CD4-positive, alpha-beta T cell treated with Interleukin-15 for 1 hour (primary cell): Measurements from ENCODE around the gene LILRB3.
"Not testable (repeated sequence)": the region's sequence is repeated elsewhere in the genome, so short reads cannot be mapped to it uniquely, and the experiment has no call there.

Experiments used
- DNase-seq: peaks from one replicate; pipeline ENCODE4 v3.0.0-alpha.2; 2020

The LILRB3 gene

DNA sequence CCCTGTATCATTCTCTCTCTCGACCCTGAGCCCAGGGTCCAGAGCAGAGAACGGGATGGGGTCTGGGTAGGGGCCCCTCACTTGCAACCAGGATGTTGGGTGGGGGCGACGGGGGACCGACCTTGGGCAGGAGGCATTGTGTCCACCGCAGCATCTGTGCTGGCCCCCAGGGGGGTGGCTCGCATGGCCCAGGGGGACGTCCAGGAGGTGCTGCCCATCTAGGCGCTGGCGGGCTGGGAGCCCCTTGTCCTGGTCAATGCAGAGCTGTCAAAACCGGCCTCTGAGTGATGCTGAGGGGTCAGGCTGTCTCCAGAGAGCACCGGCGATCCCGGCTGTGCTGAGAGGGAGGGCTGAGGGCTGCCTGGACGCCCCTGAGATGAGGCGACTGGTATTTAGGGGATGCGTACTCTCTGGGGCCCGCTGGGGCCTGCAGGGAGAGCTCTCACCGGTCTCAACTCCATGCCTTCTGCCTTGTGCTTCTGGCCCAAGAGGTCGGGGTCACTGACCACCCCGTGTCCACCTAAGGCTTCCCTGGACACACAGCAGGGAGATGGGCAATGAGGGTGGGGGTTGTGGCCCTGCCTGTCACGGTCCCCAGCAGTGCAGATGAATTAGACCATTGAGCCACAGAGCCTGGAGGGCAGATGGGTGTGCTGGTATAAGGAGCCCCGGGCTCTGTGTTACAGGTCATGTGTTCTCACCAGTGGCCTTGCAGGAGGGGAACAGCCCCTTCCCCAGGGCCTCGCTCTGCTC, 13.6 kb downstream of the LILRB3 start:
- no peak for DNase-seq

DNA sequence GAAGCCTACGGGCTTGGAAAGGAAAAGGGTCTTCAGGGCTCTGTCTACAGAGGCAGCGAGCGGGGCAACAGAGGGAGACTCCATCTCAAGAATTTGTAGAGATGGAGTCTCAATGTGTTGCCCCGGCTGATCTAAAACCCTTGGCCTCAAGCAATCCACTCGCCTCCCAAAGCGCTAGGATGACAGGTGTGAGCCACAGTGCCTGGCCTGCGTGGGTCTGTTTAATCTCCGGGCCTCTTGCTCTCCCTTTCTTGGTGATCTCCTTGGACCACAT, 14.1 kb downstream of the LILRB3 start:
- no peak for DNase-seq

DNA sequence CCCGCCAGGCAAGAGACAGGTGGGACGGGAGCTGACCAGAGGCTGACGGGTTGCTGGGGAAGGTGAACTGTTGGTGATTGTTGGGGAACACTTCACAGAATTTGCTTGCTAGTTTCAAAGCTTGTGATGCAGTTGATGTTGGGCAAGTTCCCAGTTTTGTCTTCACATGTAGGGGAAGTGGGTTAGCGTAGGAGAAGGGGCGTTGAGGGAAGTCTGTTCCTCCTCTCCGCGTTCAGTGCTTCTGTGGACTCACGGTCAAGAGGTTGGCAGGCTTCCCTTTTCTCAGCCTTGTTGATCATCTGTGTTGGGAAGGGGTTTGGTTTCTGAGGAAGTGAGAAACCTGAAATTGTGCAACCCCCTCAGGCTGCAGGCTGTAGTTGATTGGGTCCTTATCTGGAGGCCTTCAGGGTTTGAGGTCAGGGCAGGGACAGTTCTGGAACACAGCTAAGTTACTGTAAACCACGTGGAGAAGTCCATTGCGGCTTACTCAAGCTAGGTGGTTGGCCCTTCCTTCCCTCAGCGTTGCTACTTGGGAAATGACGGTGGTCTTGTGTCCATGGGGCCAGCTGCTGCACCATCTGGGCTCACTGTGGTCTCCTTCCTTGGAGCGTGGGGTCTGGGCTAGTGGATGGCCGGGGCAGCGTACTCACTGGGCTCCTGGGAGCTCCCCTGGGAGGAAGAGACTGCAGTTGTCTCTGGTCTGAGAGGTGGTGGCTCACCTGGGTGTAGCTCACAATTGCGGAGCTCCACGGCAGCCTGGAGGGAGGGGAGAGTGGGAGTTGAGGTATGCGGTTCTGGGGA, 14.6 kb downstream of the LILRB3 start:
- DNase-seq: peak; percentile 88

GRCh38 chr19:54207676-54207982, 15.2 kb downstream of the LILRB3 start:
- DNase-seq: no peak

- not testable (repeated sequence) for DNase-seq
Observed at GRCh38 chr19:54207193-54207592, 15.6 kb downstream of the LILRB3 start.

- DNase-seq: no peak
Observed at GRCh38 chr19:54206831-54207177, 16.0 kb downstream of the LILRB3 start.

DNA sequence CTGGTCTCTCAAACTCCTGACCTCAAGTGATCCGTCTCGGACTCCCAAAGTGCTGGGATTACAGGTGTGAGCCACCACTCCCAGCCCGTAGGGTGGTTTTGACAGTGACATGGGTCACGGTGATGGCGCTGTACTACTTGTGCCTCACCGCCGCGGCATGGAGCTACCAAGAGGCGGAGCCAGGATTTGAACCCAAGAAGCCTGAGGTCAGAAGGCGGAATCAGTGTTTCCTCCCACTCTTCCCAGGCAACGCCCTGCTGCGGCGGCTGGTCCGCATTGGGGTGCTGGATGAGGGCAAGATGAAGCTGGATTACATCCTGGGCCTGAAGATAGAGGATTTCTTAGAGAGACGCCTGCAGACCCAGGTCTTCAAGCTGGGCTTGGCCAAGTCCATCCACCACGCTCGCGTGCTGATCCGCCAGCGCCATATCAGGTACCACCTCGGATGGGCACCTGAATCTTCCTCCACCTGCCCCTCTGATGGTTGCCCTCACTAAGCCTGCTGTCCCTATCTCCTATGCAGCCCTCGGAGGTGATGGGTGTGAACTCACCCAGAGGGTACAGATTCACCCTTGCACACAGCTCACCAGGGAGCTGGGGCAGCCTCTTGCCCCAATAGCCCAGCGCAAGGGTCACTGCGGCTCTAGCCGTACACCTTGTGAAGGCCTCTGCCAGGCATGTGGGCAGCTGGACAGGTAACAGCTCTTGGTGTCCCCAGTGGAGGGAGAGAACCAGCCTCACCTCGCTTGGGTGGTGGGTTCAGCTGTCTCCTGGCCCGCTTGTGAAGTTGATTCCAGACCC, 16.6 kb downstream of the LILRB3 start:
- no peak for DNase-seq

DNA sequence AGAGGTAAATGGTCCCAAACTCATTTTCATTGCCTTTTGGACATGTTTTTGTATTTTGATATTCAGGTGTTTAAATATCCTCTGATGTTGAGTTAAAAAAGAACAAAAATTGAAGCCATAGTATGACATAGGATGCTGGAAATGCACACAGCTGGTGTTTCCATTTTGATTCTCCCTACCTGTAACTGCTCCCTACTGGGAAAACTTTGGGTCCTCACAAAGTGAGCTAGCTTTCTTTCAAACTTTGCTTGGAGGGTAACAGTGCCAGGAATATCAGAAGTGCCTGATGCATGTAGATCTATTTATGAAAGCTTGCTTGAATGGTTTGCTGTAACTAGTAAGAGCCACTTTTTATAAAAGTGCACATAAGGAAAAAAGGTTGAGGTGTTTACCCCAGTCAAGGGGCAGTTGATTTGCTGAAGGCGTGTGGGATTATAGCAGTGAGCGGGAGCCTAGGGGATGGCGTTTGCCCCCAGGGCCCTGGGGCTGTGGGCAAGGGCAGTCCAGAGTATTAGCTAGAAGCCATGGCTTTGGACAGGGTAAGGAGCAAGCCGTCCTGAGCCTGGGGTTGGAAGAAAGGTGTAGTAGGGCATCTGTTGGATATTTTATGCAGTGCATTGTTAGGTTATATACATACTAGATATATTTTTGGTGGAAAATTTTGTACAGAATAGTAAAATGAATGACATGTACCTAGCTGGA, 17.9 kb downstream of the LILRB3 start:
- DNase-seq: no peak

GRCh38 chr19:54203151-54203611, 19.6 kb downstream of the LILRB3 start:
- no peak for DNase-seq

DNA sequence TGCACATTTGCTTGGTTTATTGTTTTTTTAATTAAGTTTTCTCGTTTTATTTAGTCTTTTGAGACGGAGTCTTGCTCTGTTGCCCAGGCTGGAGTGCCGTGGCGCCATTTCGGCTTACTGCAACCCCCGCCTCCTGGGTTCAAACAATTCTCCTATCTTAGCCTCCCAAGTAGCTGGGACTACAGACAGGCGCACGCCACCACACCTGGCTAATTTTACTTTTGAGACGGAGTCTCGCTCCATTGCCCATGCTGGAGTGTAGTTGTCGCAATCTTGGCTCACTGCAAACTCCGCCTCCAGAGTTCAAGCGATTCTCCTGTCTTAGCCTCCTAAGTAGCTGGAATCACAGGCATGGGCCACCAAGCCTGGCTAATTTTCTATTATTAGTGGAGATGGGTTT, 20.8 kb downstream of the LILRB3 start:
- no peak for DNase-seq

DNA sequence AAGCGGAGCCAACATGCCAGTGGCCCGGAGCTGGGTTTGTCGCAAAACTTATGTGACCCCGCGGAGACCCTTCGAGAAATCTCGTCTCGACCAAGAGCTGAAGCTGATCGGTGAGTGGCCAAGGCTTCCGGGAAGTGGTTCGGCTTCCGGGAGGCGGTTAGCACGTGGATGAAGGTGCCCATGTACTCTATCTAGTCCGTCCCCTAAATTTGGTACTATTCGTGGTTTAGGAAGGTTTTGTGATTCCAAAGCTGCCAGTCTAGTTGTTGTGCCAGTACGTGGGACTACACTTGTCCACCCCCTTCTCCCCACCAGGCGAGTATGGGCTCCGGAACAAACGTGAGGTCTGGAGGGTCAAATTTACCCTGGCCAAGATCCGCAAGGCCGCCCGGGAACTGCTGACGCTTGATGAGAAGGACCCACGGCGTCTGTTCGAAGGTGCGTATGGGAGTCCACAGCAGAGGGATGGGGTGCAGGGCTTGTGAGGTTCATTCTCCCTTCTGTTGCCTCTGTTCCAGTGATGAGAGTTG, 21.6 kb downstream of the LILRB3 start:
- no peak for DNase-seq

- no peak for DNase-seq
Observed at GRCh38 chr19:54199401-54199800, 23.4 kb downstream of the LILRB3 start.

DNA sequence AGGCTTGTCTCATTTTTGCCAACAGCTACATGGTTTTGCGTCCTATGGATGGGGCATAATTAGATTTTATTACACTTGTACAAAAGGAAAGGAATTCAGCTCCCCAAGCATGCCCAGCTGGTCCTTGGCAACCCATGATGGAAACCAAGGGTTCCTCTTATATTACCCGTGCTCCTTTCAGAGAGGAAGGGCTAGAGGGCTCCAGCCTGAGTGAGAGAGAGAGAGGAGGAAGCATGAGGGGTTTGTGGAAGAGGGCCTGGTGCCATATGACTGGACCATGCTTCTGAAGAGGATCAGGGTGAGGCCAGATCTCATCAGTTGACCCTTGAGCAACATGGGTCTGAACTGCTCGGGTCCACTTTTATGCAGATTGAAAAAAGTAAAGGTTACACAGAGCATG, 25.7 kb downstream of the LILRB3 start:
- no peak for DNase-seq

GRCh38 chr19:54196536-54196935, 26.3 kb downstream of the LILRB3 start:
- DNase-seq: no peak

DNA sequence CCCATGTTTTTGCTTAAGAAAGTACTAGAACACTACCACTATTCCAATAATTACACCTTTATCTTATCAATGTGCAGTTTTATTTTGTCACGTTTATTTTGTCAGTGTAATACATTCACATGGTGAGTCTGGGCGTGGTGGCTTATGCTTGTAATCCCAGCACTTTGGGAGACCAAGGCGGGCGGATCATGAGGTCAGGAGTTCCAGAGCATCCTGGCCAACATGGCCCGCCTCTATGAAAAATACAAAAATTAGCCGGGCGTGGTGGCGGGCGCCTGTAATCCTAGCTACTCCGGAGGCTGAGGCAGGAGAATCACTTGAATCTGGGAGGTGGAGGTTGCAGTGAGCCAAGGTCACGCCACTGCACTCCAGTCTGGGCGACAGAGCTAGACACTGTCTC, 28.3 kb downstream of the LILRB3 start:
- DNase-seq: not testable (repeated sequence)

DNA sequence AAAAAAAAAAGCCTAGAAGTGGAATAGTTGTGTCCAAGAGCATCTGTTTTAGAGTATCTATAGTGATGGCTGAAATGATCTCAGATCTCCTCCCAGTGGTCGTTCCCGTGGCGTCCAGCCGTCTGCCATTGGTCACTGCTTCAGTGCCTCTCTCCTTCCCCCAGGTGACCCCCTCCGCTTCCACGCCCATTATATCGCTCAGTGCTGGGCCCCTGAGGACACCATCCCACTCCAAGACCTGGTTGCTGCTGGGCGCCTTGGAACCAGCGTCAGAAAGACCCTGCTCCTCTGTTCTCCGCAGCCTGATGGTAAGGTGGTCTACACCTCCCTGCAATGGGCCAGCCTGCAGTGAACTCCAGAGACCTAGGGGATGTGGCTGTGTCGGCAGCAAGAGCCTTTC, 29.8 kb downstream of the LILRB3 start:
- no peak for DNase-seq

GRCh38 chr19:54191811-54192453, 30.9 kb downstream of the LILRB3 start:
- DNase-seq: no peak

DNA sequence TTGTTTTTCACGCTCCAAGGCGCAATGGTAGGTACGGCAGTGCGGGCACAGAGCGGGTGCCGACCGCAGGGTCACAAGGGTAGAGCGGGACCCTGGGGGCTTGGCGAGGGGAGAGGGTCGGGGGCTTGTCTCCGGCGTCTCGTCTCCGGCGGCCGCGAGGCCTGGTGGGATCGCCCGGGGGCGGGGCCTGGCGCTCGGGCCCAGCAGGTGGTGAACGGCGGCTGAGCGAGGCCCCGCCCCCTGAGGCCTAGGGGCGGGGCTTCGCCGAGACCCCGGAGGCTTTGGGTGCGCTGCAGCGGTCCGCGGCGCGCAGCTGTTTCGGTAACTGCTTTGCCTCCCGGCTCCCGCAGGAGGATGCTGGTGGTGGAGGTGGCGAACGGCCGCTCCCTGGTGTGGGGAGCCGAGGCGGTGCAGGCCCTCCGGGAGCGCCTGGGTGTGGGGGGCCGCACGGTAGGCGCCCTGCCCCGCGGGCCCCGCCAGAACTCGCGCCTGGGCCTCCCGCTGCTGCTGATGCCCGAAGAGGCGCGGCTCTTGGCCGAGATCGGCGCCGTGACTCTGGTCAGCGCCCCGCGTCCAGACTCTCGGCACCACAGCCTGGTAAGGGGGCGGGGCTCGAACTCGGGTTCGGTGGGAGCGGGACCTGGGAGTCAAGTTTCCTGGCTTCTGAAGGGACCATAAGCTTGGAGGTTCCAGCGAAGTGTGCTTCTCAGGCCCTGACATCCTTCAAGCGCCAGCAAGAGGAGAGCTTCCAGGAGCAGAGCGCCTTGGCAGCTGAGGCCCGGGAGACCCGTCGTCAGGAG, 31.6 kb downstream of the LILRB3 start, which contains the start of gene TSEN34:
Gene TSEN34, plus strand, starts transcription at position 298 of the 800 bp plus-strand sequence. Its CDS starts 57 bp downstream, at position 355.
- DNase-seq: peak; percentile 91

DNA sequence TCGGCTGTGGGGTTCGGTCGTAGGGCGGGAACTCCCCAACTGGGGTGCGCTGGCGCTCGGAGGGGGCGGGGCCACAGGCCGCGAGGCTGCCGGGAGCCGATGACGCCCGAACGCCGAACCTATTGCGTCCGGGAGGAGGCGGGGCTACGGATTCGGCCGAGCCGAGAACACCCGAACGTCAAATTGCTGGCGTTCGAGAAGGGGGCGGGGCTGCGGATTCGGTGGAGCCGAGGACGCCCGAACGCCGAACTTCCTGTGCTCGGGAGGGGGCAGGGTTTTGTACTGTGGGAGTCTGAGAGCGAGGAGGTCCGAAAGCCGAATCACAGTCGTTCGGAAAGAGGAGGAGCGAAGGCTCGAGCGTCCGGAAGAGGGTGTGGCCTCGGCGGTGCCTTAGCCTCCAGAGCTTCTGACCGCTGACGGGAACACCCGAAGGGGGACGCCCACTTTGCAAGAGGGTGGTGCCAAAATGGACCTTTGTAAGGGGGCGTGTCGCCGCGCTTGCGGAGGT, 32.2 kb downstream of the LILRB3 start:
- DNase-seq: peak; percentile 100

GRCh38 chr19:54189735-54190502, 32.9 kb downstream of the LILRB3 start:
- DNase-seq: peak; percentile 100
